Measurements from ENCODE around the gene TGM1.

Gene TGM1

GRCh38 chr14:24238123-24238522, 24.9 kb downstream of the TGM1 start:
- peak overlapping the region; percentile 15 to 99 (median 55) for H3K4me3 Mint-ChIP-seq
- no peak for TF ChIP-seq CTCF (IDR thresholded peaks at IDR 0.05; ENCODE audit: unreplicated experiment in 3 of 3)
- H3K9me3 Mint-ChIP-seq: no peaks in the 10 kb centered on the region
- no peak overlapping the region for H3K27ac Mint-ChIP-seq
- H3K27me3 Mint-ChIP-seq (ENCODE audit: low read depth): no peaks in the 10 kb centered on the region
- H3K36me3 Mint-ChIP-seq (ENCODE audit: low read depth): peaks cover 59% of the 10 kb centered on the region
- peaks cover 44% of the 10 kb centered on the region for H3K4me1 Mint-ChIP-seq

- no peaks in the 10 kb centered on the region for H3K9me3 Mint-ChIP-seq
- H3K4me3 Mint-ChIP-seq: peak overlapping the region in 2 of 3 experiments; percentile 15 to 99
- TF ChIP-seq CTCF (IDR thresholded peaks at IDR 0.05; ENCODE audit: unreplicated experiment in 3 of 3): no peak
Measured at GRCh38 chr14:24237463-24237955, 25.5 kb downstream of the TGM1 start.

DNA sequence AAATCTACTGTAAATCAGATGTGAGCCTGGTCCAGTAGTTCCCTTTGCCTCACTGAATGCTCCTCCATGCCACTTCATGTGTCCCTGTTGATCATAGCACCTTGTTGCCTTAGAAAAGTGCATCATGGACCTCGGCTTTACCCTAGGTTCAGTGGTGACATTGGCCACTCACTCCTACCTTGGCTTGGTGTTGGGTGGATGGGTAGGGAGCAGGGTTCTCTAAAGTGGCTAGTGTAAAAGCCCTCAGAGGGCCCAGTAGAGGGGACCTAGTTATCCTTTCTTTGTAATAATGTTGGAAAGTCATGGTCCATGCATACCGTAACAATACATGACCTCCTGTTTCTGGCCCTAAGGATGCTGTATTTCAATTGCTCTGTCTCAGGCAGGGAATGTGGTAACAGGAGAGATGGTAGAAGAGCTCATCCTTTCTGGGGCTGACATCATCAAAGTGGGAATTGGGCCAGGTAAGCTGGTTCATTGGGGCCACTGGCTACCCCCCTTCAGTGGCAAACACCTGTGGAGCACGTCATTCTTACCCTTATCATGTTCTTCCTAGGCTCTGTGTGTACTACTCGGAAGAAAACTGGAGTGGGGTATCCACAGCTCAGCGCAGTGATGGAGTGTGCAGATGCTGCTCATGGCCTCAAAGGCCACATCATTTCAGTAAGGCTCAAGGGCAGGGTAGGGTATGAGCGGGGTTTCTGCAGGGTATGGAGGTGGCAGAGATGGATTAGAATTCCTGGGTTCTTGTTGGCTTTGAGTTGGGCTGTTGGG, 26.1 kb downstream of the TGM1 start:
- H3K9me3 Mint-ChIP-seq: no peaks in the 10 kb centered on the region
- H3K4me3 Mint-ChIP-seq: peak overlapping the region in 1 of 3 experiments; percentile 94

More at GRCh38 chr14:24237463-24237955, 25.5 kb downstream of the TGM1 start:
- H3K27me3 Mint-ChIP-seq (ENCODE audit: low read depth): no peaks in the 10 kb centered on the region
- peaks cover 44% of the 10 kb centered on the region for H3K4me1 Mint-ChIP-seq
- no peak overlapping the region for H3K27ac Mint-ChIP-seq
- peaks cover 59% of the 10 kb centered on the region for H3K36me3 Mint-ChIP-seq (ENCODE audit: low read depth)

GRCh38 chr14:24235804-24236688, 26.9 kb downstream of the TGM1 start:
- Mint-ChIP-seq H3K27me3 (ENCODE audit: low read depth) (no peaks in the 10 kb centered on the region), H3K27ac (peak overlapping the region in 1 of 3 experiments; percentile 15), H3K4me3 (peak overlapping the region; percentile 10 to 94 (median 16)), H3K9me3 (no peaks in the 10 kb centered on the region), H3K4me1 (peaks cover 46% of the 10 kb centered on the region), H3K36me3 (ENCODE audit: low read depth) (peaks cover 59% of the 10 kb centered on the region)
- no peak for TF ChIP-seq CTCF (IDR thresholded peaks at IDR 0.05; ENCODE audit: unreplicated experiment in 3 of 3)

More for the DNA sequence above, 26.1 kb downstream of the TGM1 start:
- peaks cover 42% of the 10 kb centered on the region for H3K4me1 Mint-ChIP-seq
- H3K36me3 Mint-ChIP-seq (ENCODE audit: low read depth): peaks cover 59% of the 10 kb centered on the region
- no peak for TF ChIP-seq CTCF (IDR thresholded peaks at IDR 0.05; ENCODE audit: unreplicated experiment in 3 of 3)
- no peaks in the 10 kb centered on the region for H3K27me3 Mint-ChIP-seq (ENCODE audit: low read depth)
- H3K27ac Mint-ChIP-seq: no peak overlapping the region

- no peaks in the 10 kb centered on the region for H3K9me3 Mint-ChIP-seq
- H3K27ac Mint-ChIP-seq: peak overlapping the region; percentile 92 to 99 (median 97)
- peak overlapping the region; percentile 90 to 98 (median 94) for H3K4me3 Mint-ChIP-seq
- H3K27me3 Mint-ChIP-seq (ENCODE audit: low read depth): no peaks in the 10 kb centered on the region
- peaks cover 47% of the 10 kb centered on the region for H3K36me3 Mint-ChIP-seq (ENCODE audit: low read depth)
- no peak for TF ChIP-seq CTCF (IDR thresholded peaks at IDR 0.05; ENCODE audit: unreplicated experiment in 3 of 3)
- H3K4me1 Mint-ChIP-seq: peaks cover 35% of the 10 kb centered on the region
Measured at GRCh38 chr14:24234095-24235005, 28.6 kb downstream of the TGM1 start.
